HepG2 (cell line): ENCODE data around the gene SYT7. TPM values are rescaled to one million over a fixed set of nuclear protein-coding genes. Genes with fewer than 3 reads are reported as not detected.

Source experiments
- ARID3A ChIP-seq: IDR thresholded peaks from 2 replicates; pipeline ENCODE4 v1.6.1; 2012; ENCODE audit warnings: low read depth, low read length, improper control_type of control experiment
- CBX2 ChIP-seq, 2 experiments: fragments of 200-600 bp in 1 of 2; sonication (generic); formaldehyde crosslinking in 1 of 2; IDR thresholded peaks; 2 replicates each; pipeline versions ENCODE4 v1.7.0 to v1.8.1; 2018 to 2022; ENCODE audit warnings: low read depth in 2 of 2, low read length in 1 of 2, mild to moderate bottlenecking in 1 of 2, missing genetic modification reagents in 1 of 2
- CBX5 ChIP-seq: sonication (generic); formaldehyde crosslinking; IDR thresholded peaks from 2 replicates; pipeline ENCODE4 v1.4.0; 2020; ENCODE audit warnings: missing genetic modification reagents, borderline replicate concordance
- CENPX ChIP-seq: sonication (generic); formaldehyde crosslinking; IDR thresholded peaks from 2 replicates; pipeline ENCODE4 v1.9.0; 2021; ENCODE audit warnings: mild to moderate bottlenecking, missing genetic modification reagents, moderate library complexity
- ERF ChIP-seq: IDR thresholded peaks from 2 replicates; pipeline ENCODE4 v1.6.1; 2018; ENCODE audit warnings: missing biosample characterization, missing genetic modification reagents
- FLYWCH1 ChIP-seq: sonication (generic); formaldehyde crosslinking; IDR thresholded peaks from 2 replicates; pipeline ENCODE4 v1.8.1; 2023; ENCODE audit warnings: mild to moderate bottlenecking, missing genetic modification reagents
- HDAC2 ChIP-seq: sonication (generic); formaldehyde crosslinking; IDR thresholded peaks from 2 replicates; pipeline ENCODE4 v1.4.0; 2020; ENCODE audit warnings: missing genetic modification reagents
- KDM5A ChIP-seq: fragments of 200-600 bp; sonication (generic); IDR thresholded peaks from 2 replicates; pipeline ENCODE4 v1.7.0; 2018; ENCODE audit warnings: antibody characterized with exemption, mild to moderate bottlenecking, low read length, borderline replicate concordance
- KLF13 ChIP-seq: sonication (generic); formaldehyde crosslinking; IDR thresholded peaks from 2 replicates; pipeline ENCODE4 v1.4.0; 2020; ENCODE audit warnings: mild to moderate bottlenecking, missing genetic modification reagents
- SP4 ChIP-seq: sonication (generic); formaldehyde crosslinking; IDR thresholded peaks from 2 replicates; pipeline ENCODE4 v1.8.1; 2023; ENCODE audit warnings: mild to moderate bottlenecking, missing genetic modification reagents
- SRF ChIP-seq: IDR thresholded peaks from 2 replicates; pipeline ENCODE4 v1.6.1; 2011; ENCODE audit warnings: mild to moderate bottlenecking, low read depth, low read length, moderate library complexity
- TRIM24 ChIP-seq: sonication (generic); formaldehyde crosslinking; IDR thresholded peaks from 2 replicates; pipeline ENCODE4 v1.8.0; 2022; ENCODE audit warnings: mild to moderate bottlenecking, missing genetic modification reagents
- ZFP37 ChIP-seq: sonication (generic); formaldehyde crosslinking; IDR thresholded peaks from 2 replicates; pipeline ENCODE4 v1.4.0; 2020; ENCODE audit warnings: missing genetic modification reagents, borderline replicate concordance
- ZMAT5 ChIP-seq: sonication (generic); formaldehyde crosslinking; IDR thresholded peaks from 2 replicates; pipeline ENCODE4 v1.5.0; 2020; ENCODE audit warnings: mild to moderate bottlenecking, low read depth, missing genetic modification reagents, borderline replicate concordance
- ZNF101 ChIP-seq: sonication (generic); formaldehyde crosslinking; IDR thresholded peaks from 2 replicates; pipeline ENCODE4 v1.4.0; 2020; ENCODE audit warnings: mild to moderate bottlenecking, low read depth, missing genetic modification reagents, borderline replicate concordance
- ZNF263 ChIP-seq: sonication (generic); formaldehyde crosslinking; IDR thresholded peaks from 2 replicates; pipeline ENCODE4 v1.4.0; 2020; ENCODE audit warnings: missing genetic modification reagents
- ZNF317 ChIP-seq: sonication (generic); formaldehyde crosslinking; IDR thresholded peaks from 2 replicates; pipeline ENCODE4 v1.5.0; 2020; ENCODE audit warnings: mild to moderate bottlenecking, missing genetic modification reagents
- ZNF333 ChIP-seq: sonication (generic); formaldehyde crosslinking; IDR thresholded peaks from 2 replicates; pipeline ENCODE4 v1.4.0; 2020; ENCODE audit warnings: mild to moderate bottlenecking, missing genetic modification reagents, borderline replicate concordance
- ZNF33A ChIP-seq: sonication (generic); formaldehyde crosslinking; IDR thresholded peaks from 2 replicates; pipeline ENCODE4 v1.5.1; 2020; ENCODE audit warnings: missing genetic modification reagents, mild to moderate bottlenecking, moderate library complexity, borderline replicate concordance
- ZNF547 ChIP-seq: sonication (generic); formaldehyde crosslinking; IDR thresholded peaks from 2 replicates; pipeline ENCODE4 v1.5.1; 2020; ENCODE audit warnings: mild to moderate bottlenecking, missing genetic modification reagents
- ZNF598 ChIP-seq: sonication (generic); formaldehyde crosslinking; IDR thresholded peaks from 2 replicates; pipeline ENCODE4 v1.5.1; 2020; ENCODE audit warnings: mild to moderate bottlenecking, missing genetic modification reagents, borderline replicate concordance
- ZNF619 ChIP-seq: sonication (generic); formaldehyde crosslinking; IDR thresholded peaks from 2 replicates; pipeline ENCODE4 v1.4.0; 2020; ENCODE audit warnings: mild to moderate bottlenecking, missing genetic modification reagents
- ZNF75D ChIP-seq: sonication (generic); formaldehyde crosslinking; IDR thresholded peaks from 2 replicates; pipeline ENCODE4 v1.8.1; 2023; ENCODE audit warnings: missing genetic modification reagents, mild to moderate bottlenecking, borderline replicate concordance
- ZNF788 ChIP-seq: sonication (generic); formaldehyde crosslinking; IDR thresholded peaks from 2 replicates; pipeline ENCODE4 v1.5.0; 2020; ENCODE audit warnings: mild to moderate bottlenecking, missing genetic modification reagents, borderline replicate concordance
- ZNF878 ChIP-seq: sonication (generic); formaldehyde crosslinking; IDR thresholded peaks from 2 replicates; pipeline ENCODE4 v1.8.1; 2023; ENCODE audit warnings: mild to moderate bottlenecking, missing genetic modification reagents, moderate library complexity
- polyA plus RNA-seq, 8 experiments: library from polyadenylated mRNA; depleted of rRNA in 3 of 8; stranded (reverse) in 7 of 8; unstranded in 1 of 8; fragments of >200 nt; fragmentation: Illumina TruSeq in 4 of 8; extraction: Trizol in 4 of 8; gene quantifications; 2 replicates each; pipeline versions ENCODE4 v1.2.1 to v1.2.3, GENCODE V29; 2011 to 2016; ENCODE audit warnings: low read depth in 4 of 8, missing spikeins in 1 of 8, mixed read lengths in 1 of 8; ENCODE audit not compliant: insufficient read depth in 1 of 8
- total RNA-seq, 5 experiments: library from RNA; depleted of rRNA; stranded (reverse); fragments of >200 nt; fragmentation: Illumina TruSeq; extraction: Trizol; gene quantifications; 2 replicates each; pipeline ENCODE4 v1.2.3, GENCODE V29; 2016; ENCODE audit warnings: low read depth in 1 of 5
- TF ChIP-seq, protein P1 (sequence below), 2 experiments: sonication (generic) in 1 of 2; formaldehyde crosslinking in 1 of 2; IDR thresholded peaks; 2 replicates each; pipeline versions ENCODE4 v1.4.0 to v1.6.1; 2018 to 2020; ENCODE audit warnings: missing genetic modification reagents in 2 of 2, borderline replicate concordance in 1 of 2, low read depth in 1 of 2, mild to moderate bottlenecking in 1 of 2, missing biosample characterization in 1 of 2
- TF ChIP-seq, protein P2 (sequence below), 2 experiments: fragments of 450-650 bp in 1 of 2; sonication (generic) in 1 of 2; formaldehyde crosslinking; IDR thresholded peaks; 2 replicates each; pipeline versions ENCODE4 v1.5.0 to v1.8.0; 2020 to 2022; ENCODE audit warnings: mild to moderate bottlenecking in 1 of 2, missing genetic modification reagents in 1 of 2

The SYT7 gene
- total and polyA plus RNA-seq, 2 of the 13 experiments (the other 11 are each of a cell fraction or from before 2014, with no cell fraction given) = 1.4 to 4.4 TPM

- TF ChIP-seq ZNF317 (CRISPR knock-in tag) (0 out of 2 replicates have a peak, but pooled peaks have one; percentile 60), ZNF263 (peak; percentile 92), FLYWCH1 (CRISPR knock-in tag) (no peak), ZMAT5 (CRISPR knock-in tag) (no peak), TRIM24 (CRISPR knock-in tag) (no peak), HDAC2 (CRISPR knock-in tag) (peak; percentile 80), ZNF547 (CRISPR knock-in tag) (0 out of 2 replicates have a peak, but pooled peaks have one; percentile 43), ZNF75D (CRISPR knock-in tag) (no peak), CBX5 (CRISPR knock-in tag) (0 out of 2 replicates have a peak, but pooled peaks have one; percentile 41), ZNF101 (CRISPR knock-in tag) (no peak), CBX2 (IDR thresholded peaks at IDR 0.05; ENCODE audit: low read depth, low read length) (no peak), CBX2 (CRISPR knock-in tag; IDR thresholded peaks at IDR 0.05; ENCODE audit: low read depth) (no peak), SRF (no peak), CENPX (CRISPR knock-in tag) (no peak), ZNF788 (peak; percentile 66; the same call in 1 of the 2 replicates), ZNF878 (CRISPR knock-in tag) (no peak), ZNF619 (no peak), ZNF33A (CRISPR knock-in tag) (no peak), SP4 (CRISPR knock-in tag) (no peak), ARID3A (no peak), ERF (CRISPR knock-in tag) (peak; percentile 47; the same call in 1 of the 2 replicates), KDM5A (no peak), ZFP37 (CRISPR knock-in tag) (no peak), ZNF598 (CRISPR knock-in tag) (no peak), ZNF333 (CRISPR knock-in tag) (no peak), KLF13 (no peak)
- TF ChIP-seq, protein P1, sequence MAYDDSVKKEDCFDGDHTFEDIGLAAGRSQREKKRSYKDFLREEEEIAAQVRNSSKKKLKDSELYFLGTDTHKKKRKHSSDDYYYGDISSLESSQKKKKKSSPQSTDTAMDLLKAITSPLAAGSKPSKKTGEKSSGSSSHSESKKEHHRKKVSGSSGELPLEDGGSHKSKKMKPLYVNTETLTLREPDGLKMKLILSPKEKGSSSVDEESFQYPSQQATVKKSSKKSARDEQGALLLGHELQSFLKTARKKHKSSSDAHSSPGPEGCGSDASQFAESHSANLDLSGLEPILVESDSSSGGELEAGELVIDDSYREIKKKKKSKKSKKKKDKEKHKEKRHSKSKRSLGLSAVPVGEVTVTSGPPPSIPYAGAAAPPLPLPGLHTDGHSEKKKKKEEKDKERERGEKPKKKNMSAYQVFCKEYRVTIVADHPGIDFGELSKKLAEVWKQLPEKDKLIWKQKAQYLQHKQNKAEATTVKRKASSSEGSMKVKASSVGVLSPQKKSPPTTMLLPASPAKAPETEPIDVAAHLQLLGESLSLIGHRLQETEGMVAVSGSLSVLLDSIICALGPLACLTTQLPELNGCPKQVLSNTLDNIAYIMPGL (CRISPR knock-in tag; IDR thresholded peaks at IDR 0.05; ENCODE audit: borderline replicate concordance in 1 of 2, low read depth in 1 of 2) = 0 out of 4 replicates have a peak, but pooled peaks of 1 of the 2 experiments have one; percentile 35
- TF ChIP-seq, protein P2, sequence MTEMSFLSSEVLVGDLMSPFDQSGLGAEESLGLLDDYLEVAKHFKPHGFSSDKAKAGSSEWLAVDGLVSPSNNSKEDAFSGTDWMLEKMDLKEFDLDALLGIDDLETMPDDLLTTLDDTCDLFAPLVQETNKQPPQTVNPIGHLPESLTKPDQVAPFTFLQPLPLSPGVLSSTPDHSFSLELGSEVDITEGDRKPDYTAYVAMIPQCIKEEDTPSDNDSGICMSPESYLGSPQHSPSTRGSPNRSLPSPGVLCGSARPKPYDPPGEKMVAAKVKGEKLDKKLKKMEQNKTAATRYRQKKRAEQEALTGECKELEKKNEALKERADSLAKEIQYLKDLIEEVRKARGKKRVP (CRISPR knock-in tag; IDR thresholded peaks at IDR 0.05) = no peak
These were observed 20.6 kb upstream of the SYT7 start (continued) for GRCh38 chr11:61601512-61601911.
